HG02763 (cell line): Measurements from ENCODE around the gene SLC26A1.
"Not testable (repeated sequence)": the region's sequence is repeated elsewhere in the genome, so short reads cannot be mapped to it uniquely, and the experiment has no call there.

Source experiments
- ATAC-seq: cut with Tn5 transposase; IDR thresholded peaks from one replicate; pipeline ENCODE4 v1.9.1; 2021; ENCODE audit warnings: mild to moderate bottlenecking, moderate library complexity; ENCODE audit not compliant: unreplicated experiment

The SLC26A1 gene

DNA sequence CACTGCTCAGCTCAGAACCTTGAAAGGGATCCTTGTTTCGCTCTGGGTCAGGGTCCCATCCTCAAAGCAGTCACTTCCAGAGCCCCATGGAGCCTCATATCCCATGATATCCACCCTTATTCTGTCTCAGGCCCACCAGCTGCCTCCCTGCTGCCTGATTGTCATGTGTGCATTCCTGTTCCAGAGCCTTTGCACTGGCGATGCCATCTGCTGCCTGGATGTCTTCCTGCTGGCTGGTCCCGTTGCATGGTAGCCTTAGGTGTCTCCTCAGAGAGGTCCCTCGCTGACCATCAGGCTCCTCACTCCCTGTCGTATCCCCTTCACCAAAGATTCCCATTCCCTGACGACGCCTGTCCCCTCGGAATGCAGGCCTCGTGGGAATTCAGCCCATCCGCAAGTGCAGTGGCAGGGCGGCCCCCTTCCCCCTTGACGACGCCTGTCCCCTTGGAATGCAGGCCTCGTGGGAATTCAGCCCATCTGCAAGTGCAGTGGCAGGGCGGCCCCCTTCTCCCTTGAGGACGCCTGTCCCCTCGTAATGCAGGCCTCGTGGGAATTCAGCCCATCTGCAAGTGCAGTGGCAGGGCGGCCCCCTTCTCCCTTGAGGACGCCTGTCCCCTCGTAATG, 6.1 kb upstream of the SLC26A1 start:
- not testable (repeated sequence) for ATAC-seq

DNA sequence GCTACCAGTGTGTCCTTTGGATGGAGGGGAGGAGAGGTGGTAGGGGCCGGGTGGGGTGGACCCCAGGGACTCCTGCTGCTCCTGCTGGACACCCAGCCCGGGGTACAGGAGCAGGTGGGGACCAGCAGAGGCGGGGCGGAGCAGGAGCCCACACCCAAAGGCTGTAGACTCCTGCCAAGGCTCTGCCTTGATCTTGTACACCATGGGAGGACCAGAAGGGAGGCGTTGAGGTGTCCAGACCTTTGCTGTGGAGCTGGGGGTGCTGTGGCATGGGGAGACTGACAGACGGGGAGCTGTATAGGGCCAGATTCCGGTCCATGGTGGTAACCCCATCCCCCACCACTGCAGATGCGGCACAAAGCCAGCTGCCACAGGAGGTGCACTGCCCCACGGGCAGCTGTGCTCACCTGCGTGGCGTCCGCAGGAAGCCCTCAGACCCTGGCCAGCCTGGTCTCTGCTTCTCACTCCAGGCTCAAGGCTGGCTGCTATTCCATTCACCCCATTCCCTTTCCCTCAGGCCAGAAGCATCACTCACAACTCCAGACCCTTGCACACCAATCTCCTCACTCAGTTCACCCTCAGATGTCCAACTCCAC, 5.0 kb upstream of the SLC26A1 start:
- ATAC-seq: no peak

- no peak for ATAC-seq
Measured at GRCh38 chr4:997375-998071, 4.3 kb upstream of the SLC26A1 start.

DNA sequence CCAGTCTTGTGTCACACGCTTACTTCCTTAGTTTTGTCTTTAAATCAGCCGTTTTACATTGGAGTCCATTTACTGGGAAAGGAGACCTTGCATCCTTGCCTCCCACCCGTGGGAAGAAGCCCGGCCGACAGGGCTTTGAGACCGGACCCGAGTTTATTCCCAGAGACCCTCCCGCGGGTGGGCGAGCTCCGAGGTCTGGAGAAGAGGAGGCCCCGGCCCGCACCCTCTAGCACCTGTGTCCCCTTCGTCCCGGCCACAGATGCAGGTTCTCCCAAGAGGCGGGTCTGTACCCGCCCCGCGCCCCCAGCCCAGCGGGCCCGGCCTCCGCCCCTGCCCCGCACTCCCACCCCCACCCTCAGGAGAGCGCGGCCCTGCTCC, 3.8 kb upstream of the SLC26A1 start:
- no peak for ATAC-seq

DNA sequence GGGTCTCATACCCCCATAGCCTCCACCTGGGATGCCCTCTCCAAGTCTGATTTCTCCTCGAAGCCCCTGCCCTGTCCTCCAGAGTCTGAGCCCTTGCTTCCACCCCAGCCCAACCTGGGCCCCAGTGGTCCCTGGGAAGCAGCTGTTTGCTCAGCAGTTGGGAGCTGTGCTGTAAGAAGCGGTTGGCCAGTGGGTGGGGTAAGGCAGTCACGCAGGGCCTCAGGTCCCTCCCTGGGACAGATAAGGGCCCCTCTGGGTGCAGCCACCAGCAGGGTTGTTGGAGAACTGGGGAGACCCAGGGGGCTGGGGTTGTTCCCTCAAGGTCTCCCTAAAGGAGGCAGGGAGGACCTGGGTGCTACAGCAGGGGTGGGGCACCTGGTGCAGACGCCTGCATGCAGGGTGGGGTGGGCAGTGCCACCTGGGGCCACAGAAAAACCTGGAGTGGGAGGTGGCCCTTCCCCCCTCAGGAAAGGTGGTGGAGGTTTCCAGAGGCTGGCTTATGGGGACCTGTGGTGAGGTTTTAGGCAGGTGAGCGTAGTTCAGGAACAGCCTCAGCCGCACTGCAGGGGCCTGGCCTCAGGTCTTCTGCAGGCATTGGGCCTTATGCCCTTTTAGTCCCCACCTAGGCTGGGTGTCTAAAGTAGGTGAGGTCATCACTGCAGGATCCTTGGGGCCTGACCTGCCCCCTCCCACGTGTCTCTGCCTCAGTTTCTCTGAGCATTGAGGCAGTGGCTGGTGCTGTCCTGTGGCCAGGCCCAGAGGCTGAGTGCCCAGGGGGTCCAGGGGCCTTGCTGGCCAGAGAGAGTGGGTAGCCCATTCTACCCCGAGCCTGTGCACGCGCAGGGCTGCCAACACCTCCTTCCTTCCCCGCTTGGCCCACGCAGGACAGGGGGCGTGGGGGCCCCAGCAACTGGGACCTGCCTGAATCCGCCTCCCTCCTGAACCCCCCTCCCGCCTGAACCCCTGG, 3.1 kb upstream of the SLC26A1 start:
- no peak for ATAC-seq

GRCh38 chr4:995311-996026, 2.3 kb upstream of the SLC26A1 start:
- ATAC-seq: no peak

DNA sequence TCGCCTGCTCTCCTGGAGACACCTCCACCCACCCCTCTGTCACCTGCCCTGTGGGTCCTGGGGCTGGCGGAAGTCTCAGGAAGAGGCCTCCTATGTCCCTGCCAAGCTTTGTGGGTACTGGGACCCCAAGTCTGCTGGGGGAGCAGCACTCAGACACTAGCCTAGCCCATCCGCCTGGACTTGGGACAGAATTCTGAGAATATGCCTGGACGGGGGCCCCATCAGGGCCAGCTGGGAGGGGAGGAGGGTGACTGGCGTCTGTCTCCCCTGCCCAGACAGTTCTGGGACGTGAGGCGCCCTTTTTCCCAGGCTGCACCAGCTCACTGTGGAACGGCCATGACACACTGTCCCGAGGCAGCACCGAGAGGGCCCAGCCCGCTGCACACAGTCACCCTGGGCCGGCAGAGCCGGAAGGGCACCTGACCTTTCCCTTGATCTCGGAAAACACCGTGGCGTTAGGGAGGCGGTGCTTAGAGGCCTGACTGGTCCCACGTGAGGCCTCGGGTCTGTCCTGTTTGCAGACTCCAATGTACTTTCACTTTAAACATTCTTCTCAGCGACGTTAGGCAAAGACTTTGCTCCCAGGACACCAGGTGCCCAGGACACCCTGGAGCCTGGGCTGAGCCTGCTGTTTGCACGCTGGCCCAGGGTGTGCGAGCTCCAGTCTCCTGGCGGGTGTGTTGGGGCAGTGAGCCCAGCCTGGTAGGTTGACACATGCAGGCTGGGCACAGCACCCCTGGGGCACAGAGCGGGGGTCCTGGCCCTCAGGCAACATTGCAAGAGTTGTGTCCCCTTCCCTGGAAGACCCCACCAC, 700 bp downstream of the SLC26A1 start:
- no peak for ATAC-seq

GRCh38 chr4:991451-992296, 1.5 kb downstream of the SLC26A1 start:
- no peak for ATAC-seq

DNA sequence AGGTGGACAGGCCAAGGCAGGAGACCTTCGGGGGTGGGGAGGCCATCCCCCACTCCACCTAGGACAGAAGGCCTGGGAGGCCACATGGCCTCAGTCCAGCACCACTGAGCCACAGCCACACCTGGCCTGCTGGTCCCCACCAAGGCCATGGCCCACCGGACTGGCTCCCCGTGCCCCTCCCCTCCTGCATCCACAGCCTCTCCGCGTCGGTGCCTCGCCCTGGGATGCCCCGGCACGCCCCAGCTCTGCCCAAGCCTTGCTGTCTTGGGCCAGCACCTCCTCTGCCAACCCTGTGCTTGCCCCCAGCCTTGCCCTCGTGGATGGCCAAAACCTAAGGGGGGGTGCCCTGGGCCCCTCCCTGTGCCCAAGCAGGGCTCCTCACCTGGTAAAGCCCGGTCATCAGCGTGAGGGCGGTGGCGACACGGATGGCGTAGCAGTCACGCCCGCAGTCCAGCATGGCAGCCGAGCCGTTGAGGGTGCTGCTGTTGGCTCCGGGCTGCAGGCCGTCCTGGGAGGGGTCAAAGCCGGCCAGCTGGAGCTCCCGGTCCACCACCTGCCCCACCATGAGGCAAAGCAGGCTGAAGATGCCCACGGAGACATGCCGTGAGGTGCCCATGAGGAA, 2.3 kb downstream of the SLC26A1 start:
- ATAC-seq: no peak

GRCh38 chr4:989722-990471, 3.3 kb downstream of the SLC26A1 start:
- no peak for ATAC-seq

- no peak for ATAC-seq
Measured at GRCh38 chr4:988726-989721, 4.2 kb downstream of the SLC26A1 start.

DNA sequence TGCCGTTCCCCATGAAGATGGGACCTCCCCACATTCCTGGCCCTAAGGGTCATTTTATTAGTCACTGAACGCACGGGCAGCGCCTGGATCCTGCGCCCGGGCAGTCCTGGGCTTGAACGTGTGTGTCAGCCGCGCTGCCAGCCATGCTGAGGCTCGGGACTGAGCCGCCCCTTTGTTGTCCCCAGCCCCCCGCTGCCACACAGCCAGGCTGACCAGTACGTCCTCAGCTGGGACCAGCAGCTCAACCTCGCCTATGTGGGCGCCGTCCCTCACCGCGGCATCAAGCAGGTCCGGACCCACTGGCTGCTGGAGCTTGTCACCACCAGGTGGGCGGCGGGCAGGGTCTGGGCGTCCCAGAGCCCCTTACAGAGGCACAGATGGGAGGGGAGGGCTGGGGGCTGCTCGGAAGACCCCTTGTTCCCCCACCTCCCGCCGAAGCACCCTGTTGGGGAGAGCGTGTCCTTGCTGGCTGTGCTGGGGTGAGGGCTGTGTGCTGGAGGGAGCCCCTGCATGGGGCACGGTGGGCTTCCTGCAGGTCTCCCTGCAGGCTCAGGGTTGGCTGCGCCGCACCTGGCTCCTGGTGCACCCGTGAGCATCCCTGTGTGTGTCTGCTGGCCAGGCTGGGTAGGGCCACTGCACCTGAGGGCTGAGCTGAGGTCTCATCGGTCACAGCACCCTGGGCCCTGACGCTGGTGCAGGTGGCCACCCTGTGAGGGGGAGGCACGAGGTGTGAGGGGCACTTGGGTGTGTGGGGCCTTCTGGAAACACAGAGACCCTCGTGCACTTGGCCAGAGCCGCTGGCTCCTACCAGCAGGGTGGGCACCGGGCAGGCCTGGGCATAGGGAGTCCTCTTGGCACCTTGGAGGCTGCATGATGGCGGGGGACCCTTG, 5.3 kb downstream of the SLC26A1 start:
- ATAC-seq: no peak

- peak; percentile 74 for ATAC-seq
Measured at GRCh38 chr4:986879-987623, 6.2 kb downstream of the SLC26A1 start, which contains the start of gene IDUA. IDUA (plus strand) TSS chr4:987044; CDS start chr4:987085, 41 bp downstream.

- ATAC-seq: peak; percentile 23
Measured at GRCh38 chr4:986428-986878, 6.8 kb downstream of the SLC26A1 start.
